Stimulated activated CD8-positive, alpha-beta memory T cell treated with anti-CD3 and anti-CD28 coated beads, Interleukin-7, amount 100 ng/mL, for 1 hour (primary cell): ENCODE results near the gene NID2.

ENCODE experiments used
- DNase-seq, 2 donors: peaks; one replicate each; pipeline ENCODE4 v3.0.0-alpha.2; 2020; ENCODE audit warnings: low read depth in 2 of 2

The NID2 gene, protein sequence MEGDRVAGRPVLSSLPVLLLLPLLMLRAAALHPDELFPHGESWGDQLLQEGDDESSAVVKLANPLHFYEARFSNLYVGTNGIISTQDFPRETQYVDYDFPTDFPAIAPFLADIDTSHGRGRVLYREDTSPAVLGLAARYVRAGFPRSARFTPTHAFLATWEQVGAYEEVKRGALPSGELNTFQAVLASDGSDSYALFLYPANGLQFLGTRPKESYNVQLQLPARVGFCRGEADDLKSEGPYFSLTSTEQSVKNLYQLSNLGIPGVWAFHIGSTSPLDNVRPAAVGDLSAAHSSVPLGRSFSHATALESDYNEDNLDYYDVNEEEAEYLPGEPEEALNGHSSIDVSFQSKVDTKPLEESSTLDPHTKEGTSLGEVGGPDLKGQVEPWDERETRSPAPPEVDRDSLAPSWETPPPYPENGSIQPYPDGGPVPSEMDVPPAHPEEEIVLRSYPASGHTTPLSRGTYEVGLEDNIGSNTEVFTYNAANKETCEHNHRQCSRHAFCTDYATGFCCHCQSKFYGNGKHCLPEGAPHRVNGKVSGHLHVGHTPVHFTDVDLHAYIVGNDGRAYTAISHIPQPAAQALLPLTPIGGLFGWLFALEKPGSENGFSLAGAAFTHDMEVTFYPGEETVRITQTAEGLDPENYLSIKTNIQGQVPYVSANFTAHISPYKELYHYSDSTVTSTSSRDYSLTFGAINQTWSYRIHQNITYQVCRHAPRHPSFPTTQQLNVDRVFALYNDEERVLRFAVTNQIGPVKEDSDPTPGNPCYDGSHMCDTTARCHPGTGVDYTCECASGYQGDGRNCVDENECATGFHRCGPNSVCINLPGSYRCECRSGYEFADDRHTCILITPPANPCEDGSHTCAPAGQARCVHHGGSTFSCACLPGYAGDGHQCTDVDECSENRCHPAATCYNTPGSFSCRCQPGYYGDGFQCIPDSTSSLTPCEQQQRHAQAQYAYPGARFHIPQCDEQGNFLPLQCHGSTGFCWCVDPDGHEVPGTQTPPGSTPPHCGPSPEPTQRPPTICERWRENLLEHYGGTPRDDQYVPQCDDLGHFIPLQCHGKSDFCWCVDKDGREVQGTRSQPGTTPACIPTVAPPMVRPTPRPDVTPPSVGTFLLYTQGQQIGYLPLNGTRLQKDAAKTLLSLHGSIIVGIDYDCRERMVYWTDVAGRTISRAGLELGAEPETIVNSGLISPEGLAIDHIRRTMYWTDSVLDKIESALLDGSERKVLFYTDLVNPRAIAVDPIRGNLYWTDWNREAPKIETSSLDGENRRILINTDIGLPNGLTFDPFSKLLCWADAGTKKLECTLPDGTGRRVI (N-terminal part only)

DNA sequence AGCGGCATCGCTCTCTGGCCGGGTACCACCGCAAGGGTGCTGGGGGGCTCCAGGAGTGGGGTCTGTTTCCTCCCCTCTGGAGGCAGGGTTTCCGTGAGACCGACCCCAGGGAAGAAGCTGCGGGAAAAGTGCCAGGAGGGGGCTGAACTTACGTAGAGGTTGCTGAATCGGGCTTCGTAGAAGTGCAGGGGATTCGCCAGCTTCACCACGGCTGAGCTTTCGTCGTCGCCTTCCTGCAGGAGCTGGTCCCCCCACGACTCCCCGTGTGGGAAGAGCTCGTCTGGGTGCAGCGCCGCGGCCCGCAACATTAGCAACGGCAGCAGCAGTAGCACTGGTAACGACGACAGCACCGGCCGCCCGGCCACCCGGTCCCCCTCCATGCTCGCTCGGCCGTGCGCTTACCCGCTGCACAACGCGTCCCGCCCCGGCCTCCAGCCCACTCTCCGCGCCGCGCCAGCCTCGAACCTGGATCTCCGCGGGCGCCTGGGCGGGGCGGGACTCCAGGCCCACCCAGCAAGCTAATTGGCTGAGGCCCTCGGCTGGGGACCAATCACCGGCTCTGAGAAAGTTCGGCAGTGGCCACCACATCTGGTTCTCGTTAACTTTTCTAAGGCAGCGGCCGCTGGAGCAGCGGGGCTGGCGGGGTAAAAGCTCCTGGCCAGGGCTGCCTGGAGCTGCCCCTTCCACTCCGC, at the start of gene NID2:
Gene NID2 (minus strand): TSS at position 445 of the 692 bp plus-strand sequence. CDS start 65 bp downstream, at position 380.
- DNase-seq: no peak

DNA sequence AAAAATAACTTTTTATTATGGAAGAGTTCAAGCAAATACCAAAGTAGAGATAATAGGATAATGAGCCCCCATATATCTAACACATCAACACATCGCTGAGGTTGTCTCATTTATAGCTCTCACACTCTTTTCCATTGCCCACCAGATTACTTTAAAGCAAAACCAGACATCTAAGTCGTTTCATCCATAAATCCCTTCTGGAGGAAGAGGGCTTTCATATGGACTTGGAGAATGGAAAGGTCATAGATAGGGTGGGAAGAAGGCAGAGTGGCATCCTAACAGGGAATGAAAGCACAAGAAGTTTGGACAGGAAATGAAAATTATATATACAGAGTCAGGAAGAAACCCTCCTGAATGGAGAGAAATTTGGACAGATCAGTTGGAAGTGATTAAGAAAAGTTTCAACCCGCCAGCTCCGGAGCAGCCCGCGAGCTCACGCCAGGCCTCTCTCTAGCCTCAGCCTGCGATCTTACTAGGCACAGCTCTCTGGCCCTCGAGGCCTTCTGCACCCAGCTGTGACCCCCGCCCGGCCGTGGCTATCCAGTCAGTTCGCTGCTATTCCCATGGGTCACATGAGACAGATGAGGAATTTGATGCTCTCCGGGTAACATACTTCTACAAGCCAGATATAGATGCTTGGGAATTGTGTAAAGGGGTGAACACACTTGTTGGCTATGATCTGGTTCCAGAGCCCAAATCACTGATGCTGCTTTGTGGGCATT, 48.4 kb upstream of the NID2 start:
- no peak for DNase-seq

DNA sequence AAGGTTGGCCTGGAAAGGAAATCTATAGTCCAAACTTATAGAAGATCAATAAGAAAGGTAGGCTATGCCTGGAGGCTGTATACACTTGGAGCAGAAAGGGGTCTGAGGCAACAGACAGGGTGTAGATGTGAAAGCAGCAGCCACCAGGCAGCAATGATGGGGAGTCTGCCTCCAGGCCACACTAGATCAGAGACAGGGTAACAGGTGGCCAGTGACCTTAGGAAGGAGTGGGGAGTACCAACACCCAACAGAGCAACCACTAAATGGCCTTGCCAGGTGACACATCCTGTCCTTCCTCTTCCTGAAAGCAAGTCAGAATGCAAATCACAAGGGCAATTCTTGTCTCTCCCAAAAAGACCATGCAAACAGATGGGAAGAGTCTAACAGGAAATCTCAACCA, 46.4 kb upstream of the NID2 start:
- DNase-seq: no peak

DNA sequence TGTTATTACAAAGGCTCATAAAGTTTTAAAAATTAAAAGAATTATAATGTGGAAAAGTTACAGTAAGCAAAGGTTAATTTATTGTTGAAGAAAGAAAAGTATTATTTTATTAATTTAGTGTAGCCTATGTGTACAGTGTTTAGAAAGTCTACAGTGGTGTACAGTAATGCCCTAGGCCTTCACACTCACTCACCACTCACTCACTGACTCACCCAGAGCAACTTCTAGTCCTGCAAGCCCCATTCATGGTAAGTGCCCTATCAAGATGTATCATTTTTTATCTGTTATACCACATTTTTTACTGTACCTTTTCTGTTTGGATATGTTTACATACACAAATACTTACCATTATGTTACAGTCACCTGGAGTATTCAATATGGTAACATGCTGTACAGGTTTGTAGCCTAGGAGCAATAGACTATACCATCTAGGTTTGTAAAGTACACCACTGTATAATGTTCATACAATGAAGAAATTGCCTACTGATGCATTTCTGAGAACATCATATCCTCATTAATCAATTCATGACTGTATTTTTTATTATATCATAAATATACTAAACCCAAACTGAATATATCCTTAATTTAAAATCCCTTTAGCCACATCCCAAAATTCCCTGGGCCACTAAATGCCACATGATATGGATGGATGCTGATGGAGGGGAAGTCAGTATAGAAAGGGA, 43.6 kb upstream of the NID2 start:
- no peak for DNase-seq

DNA sequence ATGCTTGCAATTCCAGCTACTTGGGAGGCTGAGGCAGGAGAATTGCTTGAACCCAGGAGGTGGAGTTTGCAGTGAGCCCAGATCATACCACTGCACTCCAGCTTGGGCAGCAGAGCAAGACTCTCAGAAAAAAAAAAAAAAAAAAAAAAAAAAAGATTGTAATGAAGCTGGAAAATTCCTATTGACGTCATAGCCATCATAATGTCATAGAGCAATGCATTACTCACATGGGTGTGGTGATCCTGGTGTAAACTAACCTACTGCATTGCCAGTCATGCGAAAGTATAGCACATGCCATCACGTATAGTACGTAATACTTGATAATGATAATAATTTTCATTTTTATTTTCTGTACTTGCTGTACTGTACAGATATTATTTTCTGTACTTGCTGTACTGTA, 42.7 kb upstream of the NID2 start:
- DNase-seq: no peak

DNA sequence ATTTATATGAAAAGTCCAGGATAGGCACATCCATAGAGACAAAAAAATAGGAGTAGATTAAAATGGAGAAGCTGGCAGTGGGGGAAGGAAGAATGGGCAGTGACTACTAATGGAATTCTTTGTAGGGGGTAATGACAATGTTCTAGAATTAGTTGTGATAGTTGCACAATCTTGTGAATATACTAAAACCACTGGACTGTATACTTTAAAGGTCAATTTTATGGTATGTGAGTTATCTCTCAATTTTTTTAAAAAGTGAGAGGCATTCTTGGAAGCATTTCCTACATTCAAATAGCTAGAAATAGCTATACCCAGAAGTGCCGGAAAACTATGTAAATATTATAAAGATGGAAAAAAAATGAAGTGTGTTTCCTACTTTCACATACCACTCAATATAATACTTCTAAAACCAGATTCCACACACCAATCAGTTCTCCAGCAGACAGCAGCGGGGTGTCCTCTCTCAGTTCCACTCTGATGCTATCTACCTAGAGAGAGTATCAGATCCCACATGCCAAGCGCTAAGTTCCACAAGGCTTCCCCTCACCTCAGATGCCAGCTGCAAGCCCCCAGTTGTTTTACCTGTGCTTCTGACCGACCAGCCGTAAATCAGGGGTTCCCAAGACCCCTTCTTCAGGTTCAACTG, 41.7 kb upstream of the NID2 start:
- DNase-seq: no peak

DNA sequence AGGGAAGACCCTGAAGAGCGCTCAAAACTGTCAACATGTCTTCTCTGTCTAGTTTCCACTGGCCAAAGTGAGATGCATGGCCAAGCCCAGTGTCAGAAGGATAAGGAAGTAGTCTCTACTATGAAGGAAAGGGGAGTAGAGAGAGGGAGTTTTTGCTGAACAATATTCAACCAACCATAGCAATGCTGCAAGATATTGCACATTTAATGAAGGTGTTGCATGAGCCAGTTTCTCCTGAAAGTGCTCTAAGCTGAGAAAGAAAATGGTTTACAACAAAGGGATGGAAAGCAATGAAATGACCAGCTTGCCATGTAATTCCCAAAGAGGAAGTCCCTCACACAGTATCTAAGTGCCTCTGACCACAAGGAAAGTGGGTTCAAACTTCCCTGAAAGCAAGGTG, 40.0 kb upstream of the NID2 start:
- no peak for DNase-seq

DNA sequence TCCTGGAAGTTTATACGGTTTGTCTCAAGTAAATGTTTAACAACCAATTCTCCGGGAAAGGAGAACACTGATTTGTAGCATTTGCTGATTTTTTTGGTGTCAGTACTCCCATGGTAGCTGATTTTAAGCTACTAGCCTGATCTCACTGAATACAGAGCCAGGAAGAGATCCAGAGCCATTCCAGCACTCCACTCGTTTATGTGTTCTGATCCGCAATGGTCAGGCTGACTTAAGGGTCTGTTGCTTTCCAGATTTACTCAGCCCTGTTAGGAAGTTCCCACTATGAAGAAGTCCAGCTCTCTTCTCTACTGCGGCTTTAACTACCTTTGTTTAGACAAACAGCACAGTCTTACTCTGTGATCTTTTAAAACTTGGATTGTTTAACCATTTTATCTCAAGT, 38.0 kb upstream of the NID2 start:
- DNase-seq: no peak

DNA sequence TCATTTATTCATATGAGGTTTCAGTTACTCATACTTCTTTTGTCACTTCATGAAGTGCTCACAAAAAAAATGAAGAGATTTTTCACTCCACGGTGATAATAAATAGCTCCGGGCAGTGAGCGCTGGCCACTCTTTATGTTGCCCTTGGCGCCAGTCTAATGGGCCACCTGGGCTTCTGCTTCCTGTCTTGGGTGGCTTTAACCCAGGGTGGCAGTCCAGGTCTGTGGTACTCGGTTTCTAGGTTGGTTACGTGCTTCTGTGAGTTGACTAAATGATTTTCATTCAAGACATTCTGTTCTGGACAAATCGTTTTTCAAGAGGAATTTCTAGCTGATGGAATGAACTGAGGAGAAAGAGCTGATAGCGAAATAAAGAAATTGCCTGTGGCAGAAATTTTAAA, 34.6 kb upstream of the NID2 start:
- no peak for DNase-seq

DNA sequence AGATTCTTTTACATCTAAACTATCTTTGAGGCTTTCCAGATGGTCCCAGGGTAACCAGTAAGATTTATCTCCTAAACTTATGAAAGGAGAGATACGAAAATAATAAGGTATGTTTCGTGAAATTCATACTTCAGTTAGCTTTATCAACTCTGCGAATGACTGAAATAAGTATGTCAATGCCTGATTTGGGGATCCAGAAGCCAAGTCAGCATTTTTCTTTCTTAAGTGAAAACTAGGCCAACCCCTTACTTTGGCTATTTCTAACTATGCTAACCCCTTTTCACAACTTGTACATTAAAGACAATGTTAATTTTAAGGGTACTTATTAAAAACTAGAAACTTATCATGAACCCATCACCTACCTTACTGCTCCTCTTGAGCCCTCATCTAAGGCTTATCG, 26.9 kb upstream of the NID2 start:
- no peak for DNase-seq

DNA sequence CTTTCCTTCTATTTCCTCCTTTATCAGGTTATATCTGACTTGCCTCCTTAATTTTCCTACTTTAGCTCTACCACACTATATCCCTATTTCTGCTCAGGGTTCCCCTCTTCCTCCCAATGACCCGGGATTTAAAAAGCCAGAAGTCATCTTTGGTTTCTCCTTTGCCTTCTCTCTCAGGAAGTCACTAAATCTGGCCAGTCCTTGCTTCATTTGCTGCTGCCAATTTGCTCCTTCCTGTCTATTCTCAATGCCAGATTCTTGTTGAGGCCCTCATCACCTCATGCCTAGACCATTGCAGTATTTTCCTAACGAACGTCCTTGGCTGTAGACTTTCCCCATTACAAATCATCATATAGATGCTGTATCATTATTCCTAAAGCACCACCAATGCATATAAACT, 26.5 kb upstream of the NID2 start:
- no peak for DNase-seq

DNA sequence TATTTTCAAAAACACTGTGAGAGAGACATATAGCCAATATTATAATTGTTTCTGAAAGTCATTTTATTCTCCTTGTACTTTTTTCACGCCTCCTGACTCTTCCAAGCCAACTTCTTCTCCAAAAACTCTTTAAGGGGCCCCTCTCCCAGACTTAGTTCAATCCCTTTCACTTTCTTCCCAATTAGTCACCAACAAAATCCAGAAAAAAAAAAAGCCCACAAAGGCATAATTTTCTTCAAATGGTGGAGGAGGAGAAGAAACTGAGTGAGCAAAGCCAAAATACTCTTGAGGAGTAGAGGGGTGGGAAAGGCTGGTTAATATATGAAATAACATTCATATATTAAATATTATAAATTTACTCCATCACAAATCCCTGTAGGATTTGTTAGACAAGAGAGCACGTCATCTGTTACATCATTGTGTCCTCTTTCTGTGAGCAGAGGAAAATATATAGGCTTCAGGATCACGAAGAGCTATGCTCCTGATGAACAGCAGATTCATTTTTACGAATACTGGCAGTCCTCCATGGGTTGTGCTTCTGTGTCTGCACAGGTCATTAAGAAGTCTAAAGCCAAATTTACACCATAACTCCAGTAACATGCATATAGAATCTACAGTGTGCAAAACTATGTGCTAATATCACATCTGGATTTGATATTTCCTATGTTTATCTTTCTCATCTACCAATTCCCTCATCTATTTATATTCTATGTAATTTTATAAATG, 25.9 kb upstream of the NID2 start:
- DNase-seq: no peak

DNA sequence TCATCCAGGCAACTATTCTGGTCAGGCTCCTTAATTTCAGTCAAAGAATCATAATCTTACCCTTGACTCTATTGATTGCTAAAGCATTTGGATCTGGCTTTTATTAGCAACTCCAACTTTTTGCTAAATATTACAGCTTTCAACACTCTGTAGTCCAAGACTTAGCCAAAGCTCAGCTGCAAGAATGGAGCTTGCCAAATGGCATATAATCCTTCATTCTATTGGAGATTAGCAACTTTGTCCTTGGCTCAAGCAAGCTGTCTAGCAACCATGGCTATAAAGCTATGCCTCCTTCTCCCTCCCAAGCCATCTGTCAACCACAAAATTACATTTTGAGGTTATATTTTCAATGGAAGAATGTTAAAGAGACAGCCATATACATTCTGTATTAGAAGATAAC, 23.1 kb upstream of the NID2 start:
- DNase-seq: no peak

DNA sequence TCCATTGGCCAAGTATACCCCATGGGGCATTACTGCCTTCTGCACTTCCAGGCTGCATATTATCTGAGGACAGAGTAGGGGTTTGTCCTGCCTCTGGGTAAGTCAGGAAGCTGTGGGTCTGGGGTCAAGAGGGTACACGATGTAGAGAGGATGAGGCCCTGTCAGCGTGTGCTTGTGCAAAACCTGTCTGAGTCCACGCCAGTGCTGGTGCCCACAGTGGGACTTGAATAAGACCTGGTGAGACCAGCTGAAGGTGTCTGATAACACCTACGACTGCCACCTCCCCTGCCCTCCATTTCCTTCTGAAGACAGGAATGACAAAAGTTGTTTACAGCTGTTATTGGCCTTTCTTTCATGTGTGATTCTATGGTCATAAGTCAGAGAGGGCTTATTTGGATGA, 22.1 kb upstream of the NID2 start:
- no peak for DNase-seq

DNA sequence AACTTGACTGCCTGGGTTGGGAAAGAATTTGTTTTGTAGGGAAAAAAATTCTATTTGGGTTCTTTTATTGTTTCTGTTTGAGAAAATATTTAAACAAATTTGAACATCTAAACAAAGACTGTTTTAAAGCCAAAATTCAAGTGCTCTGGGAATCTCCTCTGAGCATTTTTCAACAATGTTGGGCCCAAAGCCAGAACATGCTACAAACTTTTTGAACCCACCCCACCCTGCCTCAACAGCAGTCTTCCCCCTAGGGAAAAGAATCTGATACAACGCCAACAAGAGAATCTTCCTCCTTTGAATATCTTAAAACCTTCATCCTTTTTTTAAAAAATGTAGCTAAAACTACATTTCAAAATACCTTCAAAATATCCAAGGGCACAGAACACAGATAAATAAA, 20.4 kb upstream of the NID2 start:
- no peak for DNase-seq

DNA sequence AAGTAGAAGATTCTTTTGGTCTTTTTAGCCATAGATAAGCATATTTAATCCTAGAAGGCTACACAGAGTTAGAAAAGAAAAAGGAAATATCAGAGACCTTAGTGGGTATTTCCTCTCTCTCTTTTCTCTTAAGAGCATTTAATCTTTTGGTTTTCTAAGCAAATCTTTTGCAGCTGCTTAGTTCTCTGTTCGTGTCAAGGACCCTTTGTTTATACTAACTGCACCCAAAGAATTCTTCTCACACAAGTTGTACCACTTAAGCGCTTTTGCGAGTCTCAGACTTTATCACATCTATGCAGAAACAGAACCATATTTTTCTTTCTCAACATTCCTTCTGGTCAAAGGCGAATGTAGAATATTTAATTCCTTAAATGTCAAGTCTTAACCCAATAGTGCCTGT, 17.9 kb upstream of the NID2 start:
- DNase-seq: no peak

DNA sequence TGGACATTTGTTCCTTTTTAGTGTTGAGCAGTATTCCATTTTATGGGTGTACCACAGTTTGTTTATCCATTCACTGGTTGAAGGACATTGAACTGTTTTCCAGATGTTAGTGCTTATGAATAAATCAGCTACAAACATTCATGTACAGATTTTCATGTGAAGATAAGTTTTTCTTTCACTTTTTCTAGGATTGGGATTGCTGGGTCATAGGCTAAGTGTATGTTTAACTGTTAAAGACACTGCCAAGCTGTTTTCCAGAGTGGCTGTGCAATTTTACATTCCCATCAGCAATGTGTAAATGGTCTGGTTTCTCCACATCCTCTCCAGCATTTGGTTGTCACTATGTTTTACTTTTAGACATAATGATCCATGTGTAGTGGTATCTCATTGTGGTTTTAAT, 14.0 kb upstream of the NID2 start:
- no peak for DNase-seq

DNA sequence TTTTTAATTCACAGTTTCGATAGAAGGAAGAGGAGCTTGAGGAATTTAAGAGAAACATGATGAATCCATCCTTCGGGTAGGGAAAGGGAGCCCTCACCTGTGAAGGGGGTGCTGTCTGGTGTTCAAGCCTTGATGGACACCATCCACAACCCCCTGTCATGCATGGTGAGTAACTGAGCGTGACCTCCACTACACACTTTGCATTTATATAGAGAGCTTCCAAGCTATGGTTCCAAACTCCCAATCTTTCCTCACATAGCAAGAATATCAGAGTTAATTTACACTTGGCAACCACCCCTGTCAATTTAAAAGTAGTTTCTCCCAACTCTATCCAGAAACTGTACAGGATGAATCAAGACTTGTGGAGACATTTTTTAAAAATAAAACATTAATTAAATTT, 13.1 kb upstream of the NID2 start:
- no peak for DNase-seq
